Sigmoid colon (tissue), 7 donors: ENCODE results near the gene SPRR2F. TPM values are rescaled to one million over a fixed set of nuclear protein-coding genes. Genes with fewer than 3 reads are reported as not detected.

ENCODE experiments used
- DNase-seq: peaks from one replicate; pipeline ENCODE4 v3.0.0-alpha.2; 2019
- H3K27ac ChIP-seq, 4 donors: fragments of 200-600 bp; sonication (generic); one replicate each; pipeline ENCODE4 v1.5.1; 2016 to 2019; ENCODE audit warnings: mild to moderate bottlenecking in 1 of 4
- H3K27me3 ChIP-seq, 3 donors: fragments of 200-600 bp; sonication (generic); one replicate each; pipeline ENCODE4 v1.5.1; 2019; ENCODE audit warnings: mild to moderate bottlenecking in 1 of 3
- H3K36me3 ChIP-seq, 4 donors: fragments of 200-600 bp; sonication (generic); one replicate each; pipeline ENCODE4 v1.5.1; 2016 to 2019
- H3K4me1 ChIP-seq, 4 donors: fragments of 200-600 bp; sonication (generic); one replicate each; pipeline ENCODE4 v1.5.1; 2017 to 2019
- H3K4me3 ChIP-seq, 4 donors: fragments of 200-600 bp; sonication (generic); one replicate each; pipeline ENCODE4 v1.5.1; 2017 to 2019; ENCODE audit warnings: mild to moderate bottlenecking in 2 of 4, moderate library complexity in 1 of 4
- H3K9me3 ChIP-seq, 4 donors: fragments of 200-600 bp in 3 of 4; sonication (generic) in 3 of 4; one replicate each; pipeline versions ENCODE4 v1.5.1 to v1.6.1; 2013 to 2019
- EP300 ChIP-seq, 4 donors: sonication (generic); formaldehyde crosslinking; IDR thresholded peaks; one replicate each; pipeline ENCODE4 v1.6.1; 2017; ENCODE audit warnings: antibody characterized with exemption in 4 of 4
- POLR2A ChIP-seq, 2 donors: fragments of 450-650 bp; IDR thresholded peaks; one replicate each; pipeline ENCODE4 v1.6.1; 2016; ENCODE audit warnings: antibody characterized with exemption in 2 of 2, mild to moderate bottlenecking in 2 of 2, moderate library complexity in 2 of 2
- POLR2AphosphoS5 ChIP-seq, 4 donors: sonication (generic); formaldehyde crosslinking; IDR thresholded peaks; one replicate each; pipeline ENCODE4 v1.6.1; 2017; ENCODE audit warnings: antibody characterized with exemption in 4 of 4
- WGBS, 2 donors: extraction: QIAGEN DNeasy Blood & Tissue Kit; methylation state at CpG; one replicate each; pipeline ENCODE4 v1.1.7; 2013; 5-methylcytosine and 5-hydroxymethylcytosine counted together
- intact Hi-C: fragments of 100-400 bp; cut with DNase I; formaldehyde crosslinking; loops from one replicate; pipeline ENCODE4 v1.15.1; 2023
- polyA plus RNA-seq, 3 donors: library from polyadenylated mRNA; stranded (reverse); fragments of 200-250 nt; gene quantifications; one replicate each; pipeline ENCODE4 v1.2.3, GENCODE V29; 2013
- total RNA-seq, 4 donors: library from RNA; depleted of rRNA; stranded (reverse); fragments of >200 nt; gene quantifications; one replicate each; pipeline ENCODE4 v1.1.0, GENCODE V29; 2016
- TF ChIP-seq, protein P1 (sequence below), 4 experiments: fragments of 450-650 bp in 3 of 4; fragments of 200-600 bp in 1 of 4; IDR thresholded peaks; one replicate each; pipeline ENCODE4 v1.5.1; 2016 to 2019; ENCODE audit warnings: antibody characterized with exemption in 4 of 4, mild to moderate bottlenecking in 3 of 4, moderate library complexity in 2 of 4
- donor health status: healthy with polysubstance abuse.
- donor health status: Bipolar disorder and iron deficiency.
- donor health status: healthy.

The SPRR2F gene, protein sequence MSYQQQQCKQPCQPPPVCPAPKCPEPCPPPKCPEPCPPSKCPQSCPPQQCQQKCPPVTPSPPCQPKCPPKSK
- total RNA-seq, result not detected
- not detected for polyA plus RNA-seq

DNA sequence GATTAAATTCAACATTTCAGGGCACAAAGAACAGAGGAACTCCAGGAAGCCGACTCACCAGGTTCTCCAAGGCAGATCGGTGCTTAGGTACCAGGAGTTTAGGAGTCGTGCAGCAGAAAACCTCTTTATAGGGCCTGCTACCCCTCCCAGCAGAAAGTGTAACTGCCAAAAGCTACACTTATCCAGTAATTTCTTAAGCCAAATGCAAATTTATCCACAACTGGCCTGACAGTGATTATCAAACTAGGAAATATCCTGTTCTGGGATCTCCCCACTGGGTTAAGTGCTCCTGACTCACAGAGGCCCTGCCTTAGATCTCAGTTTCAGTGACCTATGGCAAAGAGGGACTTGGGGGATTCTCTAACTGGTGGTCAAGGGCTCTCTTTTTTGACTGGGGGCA is at the start of gene SPRR2F:
SPRR2F (minus strand) TSS at position 101 of the 400 bp plus-strand sequence. CDS start 783 bp downstream, outside the sequence.
- H3K27me3 ChIP-seq, result no peaks in the 10 kb centered on the region
- no peaks in the 10 kb centered on the region for H3K36me3 ChIP-seq
- H3K4me1 ChIP-seq, result no peaks in the 10 kb centered on the region
- no peaks in the 10 kb centered on the region for H3K9me3 ChIP-seq
- WGBS, 2 donors, result 85 to 87% methylated on average over 3 of the region's 3 CpGs
- H3K27ac ChIP-seq, result no peak within 1 kb of the TSS
- intact Hi-C loops, result no loop called here
- no peak within 1 kb of the TSS for H3K4me3 ChIP-seq
- TF ChIP-seq EP300 (IDR thresholded peaks at IDR 0.05), result no peak
- no peak for TF ChIP-seq POLR2AphosphoS5 (IDR thresholded peaks at IDR 0.05)
- TF ChIP-seq, protein P1, sequence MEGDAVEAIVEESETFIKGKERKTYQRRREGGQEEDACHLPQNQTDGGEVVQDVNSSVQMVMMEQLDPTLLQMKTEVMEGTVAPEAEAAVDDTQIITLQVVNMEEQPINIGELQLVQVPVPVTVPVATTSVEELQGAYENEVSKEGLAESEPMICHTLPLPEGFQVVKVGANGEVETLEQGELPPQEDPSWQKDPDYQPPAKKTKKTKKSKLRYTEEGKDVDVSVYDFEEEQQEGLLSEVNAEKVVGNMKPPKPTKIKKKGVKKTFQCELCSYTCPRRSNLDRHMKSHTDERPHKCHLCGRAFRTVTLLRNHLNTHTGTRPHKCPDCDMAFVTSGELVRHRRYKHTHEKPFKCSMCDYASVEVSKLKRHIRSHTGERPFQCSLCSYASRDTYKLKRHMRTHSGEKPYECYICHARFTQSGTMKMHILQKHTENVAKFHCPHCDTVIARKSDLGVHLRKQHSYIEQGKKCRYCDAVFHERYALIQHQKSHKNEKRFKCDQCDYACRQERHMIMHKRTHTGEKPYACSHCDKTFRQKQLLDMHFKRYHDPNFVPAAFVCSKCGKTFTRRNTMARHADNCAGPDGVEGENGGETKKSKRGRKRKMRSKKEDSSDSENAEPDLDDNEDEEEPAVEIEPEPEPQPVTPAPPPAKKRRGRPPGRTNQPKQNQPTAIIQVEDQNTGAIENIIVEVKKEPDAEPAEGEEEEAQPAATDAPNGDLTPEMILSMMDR (IDR thresholded peaks at IDR 0.05), result no peak
- no peak for TF ChIP-seq POLR2A (IDR thresholded peaks at IDR 0.05)
- no peak for DNase-seq

DNA sequence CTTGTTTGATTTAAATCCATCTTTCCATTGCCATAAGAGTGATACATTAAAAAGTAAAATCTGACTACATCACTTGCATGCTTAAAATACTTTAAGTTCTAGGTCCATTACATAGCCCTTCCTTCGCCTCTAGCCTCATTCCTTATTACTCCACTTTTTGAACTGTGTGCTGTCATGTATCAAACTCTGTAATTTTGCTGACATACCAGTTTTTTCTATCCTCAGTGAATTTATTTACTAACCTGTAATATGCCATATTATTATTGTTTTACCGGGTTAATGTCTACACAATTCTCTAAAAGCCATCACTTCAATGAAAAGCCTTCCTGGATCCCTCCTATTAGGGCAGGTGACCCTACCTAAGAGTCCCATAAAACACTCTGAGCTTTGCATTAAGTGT is 42.2 kb upstream of the SPRR2F start:
- 88 to 90% methylated on average over 2 of the region's 2 CpGs for WGBS, 2 donors
- H3K4me3 ChIP-seq, result no peak overlapping the region
- no peaks in the 10 kb centered on the region for H3K36me3 ChIP-seq
- no peak overlapping the region for H3K27ac ChIP-seq
- H3K9me3 ChIP-seq, result no peaks in the 10 kb centered on the region
- no peaks in the 10 kb centered on the region for H3K4me1 ChIP-seq
- DNase-seq, result no peak
- intact Hi-C loops, result no loop called here
- H3K27me3 ChIP-seq, result no peaks in the 10 kb centered on the region
- TF ChIP-seq EP300 (IDR thresholded peaks at IDR 0.05) (no peak), POLR2A (IDR thresholded peaks at IDR 0.05) (no peak), POLR2AphosphoS5 (IDR thresholded peaks at IDR 0.05) (no peak)
- TF ChIP-seq, protein P1 (IDR thresholded peaks at IDR 0.05), result no peak

DNA sequence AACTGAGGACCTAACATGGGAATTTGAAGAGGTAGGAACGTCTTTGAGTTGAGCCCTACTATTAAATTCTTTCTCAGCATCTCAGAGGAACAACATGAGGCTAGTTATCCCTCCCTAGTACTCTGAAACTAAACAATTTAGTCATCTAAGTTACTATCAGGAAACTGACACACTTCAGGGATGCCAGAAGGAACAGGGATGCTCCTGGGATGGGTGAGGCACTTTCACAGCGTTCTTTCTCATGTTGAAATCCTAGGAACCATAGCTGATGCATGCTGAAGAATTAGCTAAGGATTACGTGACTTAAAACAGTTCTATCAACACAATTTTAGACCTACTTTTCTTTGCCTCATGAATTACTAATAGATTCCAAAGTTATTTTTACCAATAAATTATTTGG is 39.2 kb upstream of the SPRR2F start:
- Histone ChIP-seq H3K27me3 (no peaks in the 10 kb centered on the region), H3K36me3 (no peaks in the 10 kb centered on the region), H3K27ac (no peak overlapping the region), H3K4me3 (no peak overlapping the region), H3K9me3 (no peaks in the 10 kb centered on the region), H3K4me1 (no peaks in the 10 kb centered on the region)
- WGBS, 2 donors, result 54 to 79% methylated on average over 3 of the region's 3 CpGs
- TF ChIP-seq, protein P1 (IDR thresholded peaks at IDR 0.05), result no peak
- no peak for TF ChIP-seq POLR2AphosphoS5 (IDR thresholded peaks at IDR 0.05)
- no peak for TF ChIP-seq POLR2A (IDR thresholded peaks at IDR 0.05)
- TF ChIP-seq EP300 (IDR thresholded peaks at IDR 0.05), result no peak
- intact Hi-C loops, result no loop called here
- DNase-seq, result no peak

DNA sequence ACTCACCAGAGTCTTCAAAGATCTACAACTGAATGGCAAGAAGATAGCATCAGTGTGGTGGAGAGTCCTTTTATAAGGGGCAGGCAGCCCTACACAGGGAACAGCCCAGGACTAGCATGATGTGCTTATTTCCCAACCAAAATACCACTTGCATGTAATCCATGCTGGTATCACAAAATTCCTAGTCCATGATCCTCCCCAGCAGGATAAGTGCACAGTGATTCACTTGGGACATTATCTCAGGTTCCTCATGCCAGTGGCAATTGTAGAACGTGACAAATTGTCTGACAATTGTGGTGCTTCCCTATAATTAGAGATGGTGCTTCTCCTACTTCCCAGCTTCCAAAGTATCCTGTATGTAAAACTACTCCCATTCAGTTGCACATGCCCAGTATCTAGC is 37.5 kb upstream of the SPRR2F start, which contains the start of gene SPRR2G:
SPRR2G (minus strand) TSS at position 45 of the 400 bp plus-strand sequence. CDS start 780 bp downstream, outside the sequence.
- no peaks in the 10 kb centered on the region for H3K27me3 ChIP-seq
- no peak within 1 kb of the TSS for H3K4me3 ChIP-seq
- H3K27ac ChIP-seq, result no peak within 1 kb of the TSS
- no peak for TF ChIP-seq POLR2AphosphoS5 (IDR thresholded peaks at IDR 0.05)
- TF ChIP-seq, protein P1 (IDR thresholded peaks at IDR 0.05), result no peak
- intact Hi-C loops, result no loop called here
- H3K36me3 ChIP-seq, result no peaks in the 10 kb centered on the region
- H3K9me3 ChIP-seq, result no peaks in the 10 kb centered on the region
- no peak for DNase-seq
- H3K4me1 ChIP-seq, result no peaks in the 10 kb centered on the region
- 56 to 70% methylated on average over 1 of the region's 1 CpG for WGBS, 2 donors

DNA sequence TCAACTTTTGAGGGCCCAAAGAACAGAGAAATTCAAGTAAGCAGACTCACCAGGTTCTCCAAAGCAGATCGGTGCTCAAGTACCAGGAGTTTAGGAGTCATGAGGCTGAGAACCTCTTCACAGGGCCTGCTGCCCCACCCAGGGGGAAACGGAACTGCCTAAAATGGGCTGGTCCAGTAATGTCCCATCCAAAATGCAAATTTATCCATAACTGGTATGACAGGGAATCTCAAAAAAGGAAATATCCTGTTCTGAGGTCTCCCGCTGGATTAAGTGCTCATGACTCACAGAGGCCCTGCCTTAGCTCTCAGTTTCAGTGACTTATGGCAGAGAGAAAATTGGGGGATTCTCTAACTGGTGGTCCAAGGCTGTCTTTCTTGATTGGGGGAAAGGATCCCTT is 28.1 kb upstream of the SPRR2F start:
- Histone ChIP-seq H3K27ac (no peak overlapping the region), H3K9me3 (no peaks in the 10 kb centered on the region), H3K36me3 (no peaks in the 10 kb centered on the region), H3K27me3 (no peaks in the 10 kb centered on the region), H3K4me3 (no peak overlapping the region), H3K4me1 (no peaks in the 10 kb centered on the region)
- intact Hi-C loops, result no loop called here
- no peak for TF ChIP-seq POLR2AphosphoS5 (IDR thresholded peaks at IDR 0.05)
- TF ChIP-seq EP300 (IDR thresholded peaks at IDR 0.05), result no peak
- no peak for TF ChIP-seq POLR2A (IDR thresholded peaks at IDR 0.05)
- TF ChIP-seq, protein P1 (IDR thresholded peaks at IDR 0.05), result no peak
- DNase-seq, result no peak
- 81 to 88% methylated on average over 3 of the region's 3 CpGs for WGBS, 2 donors
